CD4-positive, alpha-beta T cell treated with Interleukin-21 for 1 hour (primary cell): ENCODE data around the gene LHPP.

ENCODE experiments used
- DNase-seq: peaks from one replicate; pipeline ENCODE4 v3.0.0-alpha.2; 2020

LHPP gene

DNA sequence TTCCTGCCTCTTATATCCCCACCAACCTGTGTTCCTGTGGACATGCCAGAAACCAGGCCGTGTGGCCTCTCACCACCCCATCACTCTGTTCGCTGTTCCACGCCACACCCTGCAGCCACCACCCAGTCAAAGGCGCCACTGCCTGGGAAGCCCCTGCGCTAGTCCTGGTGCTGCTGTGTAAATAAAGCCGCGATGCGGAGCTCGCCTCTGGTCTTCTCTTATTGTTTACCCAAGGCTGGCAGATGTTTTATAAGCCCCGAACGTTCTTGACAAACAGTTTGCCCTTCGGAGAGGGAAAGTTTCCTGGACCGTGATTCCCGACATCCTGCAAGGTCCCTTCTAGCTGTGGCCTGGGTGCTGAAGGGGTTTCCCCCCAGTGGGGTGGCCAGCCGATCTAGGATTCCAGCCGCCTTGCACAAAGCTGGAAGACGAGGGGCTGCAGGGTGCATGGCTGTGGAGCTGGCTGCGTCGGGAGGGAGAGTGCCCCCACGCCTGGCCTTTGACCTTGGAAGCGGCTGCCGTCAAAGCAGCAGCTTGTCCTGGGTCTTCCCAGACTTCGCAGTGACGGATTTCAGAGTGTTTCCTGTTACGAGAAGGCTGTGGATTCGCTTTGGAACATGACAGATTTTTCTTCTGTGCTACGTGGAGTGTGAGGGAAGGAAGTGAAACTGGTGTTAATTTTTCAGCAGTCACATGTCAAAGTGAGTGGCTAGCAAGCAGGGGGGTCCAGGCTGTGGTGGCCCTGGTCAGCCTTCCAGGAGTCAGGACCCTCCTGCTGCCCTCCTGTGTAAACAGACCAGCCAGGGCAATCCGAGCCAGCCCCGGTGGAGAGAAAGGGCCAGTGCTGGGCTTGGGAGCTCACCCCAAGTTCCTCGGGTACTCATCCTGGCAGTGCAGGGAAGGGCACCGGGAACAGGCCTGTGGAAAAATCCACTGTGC, 61.6 kb downstream of the LHPP start:
- no peak for DNase-seq

DNA sequence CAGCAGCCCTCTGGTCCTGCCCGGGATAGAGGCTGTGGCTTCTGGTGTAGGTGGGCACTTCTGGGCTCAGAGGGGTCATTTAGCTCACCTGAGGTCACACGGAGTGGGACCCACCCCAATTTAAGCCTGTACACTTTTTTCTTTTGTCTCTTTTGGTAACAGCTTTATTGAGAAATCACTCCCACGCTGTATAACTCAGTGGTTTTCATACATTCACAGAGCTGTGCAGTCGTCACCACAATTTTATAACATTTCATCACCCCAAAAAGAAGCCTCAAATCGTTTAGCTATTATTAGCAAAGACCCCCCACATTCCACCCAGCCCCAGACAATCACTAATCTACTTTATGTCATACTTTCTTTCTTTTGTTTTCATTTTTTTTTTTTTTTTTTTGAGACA, 62.3 kb downstream of the LHPP start:
- no peak for DNase-seq

DNA sequence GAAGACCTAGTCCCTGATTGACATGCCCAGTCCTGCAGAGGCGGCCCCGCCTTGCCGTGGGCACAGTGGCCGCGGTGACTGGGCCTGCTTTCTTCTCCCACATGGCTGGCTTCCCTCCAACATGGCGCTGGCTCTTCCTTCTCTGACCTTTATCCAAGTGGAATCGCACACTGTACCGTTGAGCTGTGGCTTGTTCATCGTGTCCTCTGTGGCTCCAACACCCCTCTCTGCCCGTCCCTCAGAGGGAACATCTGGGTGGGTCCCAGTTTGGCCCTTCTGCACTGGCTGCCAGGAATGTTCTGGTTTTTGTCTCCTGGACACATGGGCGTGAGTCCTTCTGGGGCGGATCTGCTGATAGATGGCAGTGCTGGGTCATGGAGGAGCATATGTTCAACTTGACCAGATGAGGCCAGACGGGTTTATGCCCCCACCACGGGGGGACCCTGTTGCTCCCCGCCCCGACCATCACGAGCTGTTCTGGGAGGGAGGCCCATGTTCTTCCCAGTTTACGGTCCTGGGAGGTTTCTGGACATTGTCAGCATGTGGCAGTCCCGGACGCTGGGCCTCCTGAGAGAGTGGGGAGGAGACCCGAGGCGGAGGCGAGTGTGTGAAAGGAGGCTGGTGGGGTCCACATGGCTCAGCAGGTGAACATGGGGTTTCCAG, 63.5 kb downstream of the LHPP start:
- DNase-seq: no peak

DNA sequence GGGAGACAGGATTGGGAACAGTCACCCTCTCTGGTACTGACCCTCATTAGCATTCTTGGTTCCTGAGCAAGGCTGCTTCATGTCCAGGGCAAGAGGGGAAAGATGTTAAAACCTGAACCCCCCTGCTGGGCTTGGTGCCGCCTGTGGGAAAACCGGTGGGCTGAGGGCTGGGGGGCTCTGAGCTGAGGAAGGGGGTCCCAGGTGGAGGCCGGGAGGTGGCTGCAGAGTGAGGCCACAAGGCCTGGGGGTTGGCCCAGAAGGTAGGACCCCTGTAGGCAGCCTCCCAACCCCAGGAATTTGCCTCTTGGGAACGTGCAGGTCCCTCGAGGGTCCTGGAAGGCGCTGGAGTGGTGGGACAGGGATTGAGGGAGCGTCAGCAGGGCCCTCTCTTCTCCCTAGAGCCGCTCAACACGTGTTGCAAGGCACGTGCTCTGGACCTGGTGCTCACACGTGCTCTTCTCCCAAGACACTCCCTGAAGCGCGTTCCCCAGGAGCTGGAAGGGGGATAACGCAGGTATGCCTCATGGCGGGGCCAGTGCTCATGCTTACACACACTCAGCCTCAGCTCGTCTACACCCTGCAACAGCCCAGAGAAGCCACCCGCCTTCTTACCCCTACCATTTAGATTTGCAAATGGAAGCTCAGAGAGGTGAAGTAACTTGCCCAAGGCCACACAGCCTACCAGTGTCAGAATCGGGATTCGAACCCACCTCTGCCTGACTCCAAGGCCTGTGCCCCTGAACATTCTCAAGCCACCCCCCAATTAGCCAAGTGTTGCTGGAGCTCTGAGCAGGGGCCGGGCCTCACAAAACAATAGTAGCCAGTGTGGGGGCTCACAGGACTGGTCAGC, 64.4 kb downstream of the LHPP start:
- DNase-seq: no peak

DNA sequence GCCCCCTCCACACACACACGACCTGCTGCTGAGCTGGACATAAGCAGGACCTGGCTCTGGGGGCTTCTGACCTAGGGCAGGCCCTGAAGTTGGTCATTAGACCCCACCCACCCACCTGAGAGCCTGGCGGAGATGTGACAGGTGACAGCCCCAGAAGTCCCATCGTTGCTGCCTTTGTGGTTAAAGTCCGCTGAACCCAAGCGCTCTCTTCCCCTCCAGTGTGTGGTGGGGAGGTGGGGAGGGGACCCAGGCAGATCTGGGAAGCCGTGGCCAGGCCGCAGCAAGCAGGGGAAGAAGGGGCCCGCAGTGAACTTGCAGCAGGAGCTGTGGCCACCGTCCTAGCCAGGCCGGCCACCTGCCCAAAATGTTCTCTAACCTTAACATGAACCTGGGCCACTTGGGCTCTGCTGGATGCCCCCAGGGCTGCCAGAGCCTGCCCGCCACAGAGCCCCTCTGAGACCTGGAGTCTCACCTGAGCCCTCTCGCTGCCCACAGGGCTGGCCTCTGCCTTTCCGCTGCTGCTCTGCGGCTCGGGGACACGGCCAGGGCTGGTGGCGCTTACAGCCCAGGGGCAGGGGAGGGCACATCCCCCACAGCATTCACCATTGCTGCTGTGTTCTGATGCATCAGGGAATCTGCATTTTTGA, 65.1 kb downstream of the LHPP start:
- DNase-seq: no peak

DNA sequence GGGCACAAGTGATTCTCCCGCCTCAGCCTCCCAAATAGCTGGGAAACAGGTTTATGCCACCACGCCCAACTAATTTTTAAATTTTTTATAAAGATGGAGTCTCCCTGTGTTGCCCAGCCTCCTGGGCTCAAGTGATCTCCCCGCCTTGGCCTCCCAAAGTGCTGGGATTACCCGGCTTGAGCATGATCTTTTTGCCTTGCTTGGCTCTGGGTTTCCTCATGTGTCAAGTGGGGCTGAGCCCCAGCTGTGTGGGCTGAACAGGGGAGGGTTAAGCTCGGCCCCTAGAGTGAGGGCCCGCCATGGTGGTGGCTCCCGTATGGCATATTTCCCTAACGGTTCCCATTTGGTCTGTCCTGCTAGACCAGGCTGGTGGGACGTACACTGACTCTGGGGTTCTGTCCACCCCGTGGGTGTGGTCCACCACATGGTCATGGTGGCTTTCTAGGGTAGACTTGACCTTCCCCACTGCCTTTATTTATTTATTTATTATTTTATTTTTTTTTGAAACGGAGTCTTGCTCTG, 66.3 kb downstream of the LHPP start:
- no peak for DNase-seq

DNA sequence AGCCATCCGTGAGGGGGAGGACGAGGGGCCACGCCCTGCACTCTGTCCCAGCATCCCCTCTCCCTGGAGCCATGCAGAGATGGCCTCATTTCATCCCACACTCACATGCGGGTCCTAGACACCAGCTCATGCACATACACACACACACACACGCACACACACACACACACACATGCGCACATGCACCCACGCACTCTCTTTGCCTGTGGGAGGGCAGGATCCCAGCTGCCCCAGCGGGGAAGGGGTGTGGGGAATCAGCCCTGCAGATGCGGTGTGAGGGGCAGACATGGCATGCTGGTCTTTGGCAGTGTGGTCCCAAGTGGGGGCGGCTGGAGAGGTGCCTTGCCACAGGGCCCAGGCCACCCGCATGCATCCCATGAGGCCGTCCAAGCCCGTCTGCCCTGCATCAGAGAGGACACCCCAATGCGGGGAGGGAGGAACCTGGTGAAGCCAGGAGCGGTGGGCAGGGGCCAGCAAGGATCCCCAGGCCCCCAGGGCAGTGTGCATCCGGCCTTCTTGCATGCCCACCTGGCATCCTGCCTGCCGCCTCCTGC, 68.1 kb downstream of the LHPP start:
- DNase-seq: no peak

DNA sequence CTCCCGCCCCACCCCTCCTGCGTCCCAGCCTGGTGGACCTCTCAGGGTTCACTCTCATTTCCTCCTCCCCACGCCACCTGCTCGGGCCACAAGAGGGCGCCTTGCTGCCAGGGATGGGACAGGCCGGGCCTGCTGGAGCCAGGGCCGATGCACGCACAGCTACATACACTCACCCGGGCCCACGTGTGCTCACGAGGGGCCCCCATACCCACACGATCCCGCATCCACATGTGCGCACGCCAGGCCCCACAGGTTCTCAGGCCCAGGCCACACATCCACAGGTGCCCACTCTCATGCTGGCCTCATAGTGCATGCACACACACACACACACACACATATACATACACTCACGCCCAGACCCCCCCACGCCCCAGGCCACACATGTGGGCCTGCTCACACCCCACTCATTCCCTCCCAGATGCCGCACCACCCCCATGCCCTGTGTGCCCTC, 68.6 kb downstream of the LHPP start:
- peak; percentile 86 for DNase-seq

DNA sequence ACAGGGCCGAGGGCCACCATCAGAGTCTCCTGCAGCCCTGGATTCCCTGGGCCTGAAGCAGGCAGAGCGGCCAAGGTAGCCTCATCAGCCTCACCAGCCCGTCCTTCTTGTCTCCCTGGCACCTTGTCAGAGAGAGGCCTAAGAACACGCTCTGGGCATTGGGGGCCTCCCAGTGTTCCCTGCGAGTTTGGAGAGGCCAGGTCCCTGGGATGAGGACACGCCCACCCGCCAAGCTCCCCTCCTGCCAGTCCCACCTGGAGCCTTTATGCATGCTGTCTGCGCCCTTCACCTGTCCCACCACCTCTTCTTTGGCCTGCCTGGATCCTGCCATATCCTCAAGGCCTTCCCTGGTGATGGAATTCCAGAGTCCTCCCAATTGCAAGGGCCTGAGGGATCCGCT, 69.2 kb downstream of the LHPP start:
- DNase-seq: no peak

DNA sequence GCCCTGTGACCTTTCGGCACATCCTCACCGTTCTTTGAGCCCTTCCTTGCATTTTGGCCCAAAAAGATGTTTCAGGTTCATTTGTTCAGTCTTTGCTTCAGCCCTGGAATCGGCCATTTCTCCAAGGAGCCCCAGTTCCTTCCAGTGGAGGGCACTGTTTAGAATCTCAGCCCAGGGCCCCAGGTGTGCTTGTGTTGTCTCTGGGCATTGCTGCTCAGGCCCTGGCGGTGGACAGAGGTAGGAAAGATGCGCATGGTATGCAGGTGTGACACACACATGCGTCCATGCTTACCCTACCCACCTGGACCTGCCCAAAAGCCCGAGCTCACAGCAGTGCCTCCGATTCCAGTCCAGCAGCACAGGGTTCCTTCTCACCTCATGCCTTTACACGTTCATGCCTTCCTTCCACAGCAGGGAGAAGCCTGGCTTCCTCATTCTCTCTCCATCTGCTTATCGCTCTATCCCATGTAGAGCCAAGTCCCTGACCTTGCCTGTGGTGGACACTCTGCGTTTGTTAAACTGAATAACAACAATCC, 70.6 kb downstream of the LHPP start:
- no peak for DNase-seq

DNA sequence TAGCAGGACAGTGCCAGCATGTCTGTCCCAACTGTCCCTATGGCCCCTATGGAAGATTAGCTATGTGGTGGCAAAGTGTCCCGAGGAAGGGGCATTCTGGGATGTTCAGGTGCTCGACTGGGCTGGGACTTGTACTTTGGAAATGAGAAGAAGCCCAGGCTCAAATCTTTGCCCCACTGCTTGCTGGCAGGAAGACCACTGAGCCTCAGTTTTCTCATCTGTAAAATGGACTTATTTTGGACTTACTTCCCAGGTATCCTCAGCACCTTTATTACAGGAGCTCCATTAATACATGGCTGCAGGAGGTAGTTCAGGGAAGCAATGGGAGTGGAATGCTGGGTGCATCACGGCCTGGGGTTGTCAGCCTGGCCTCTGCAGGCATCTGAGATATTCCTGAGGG, 71.2 kb downstream of the LHPP start:
- DNase-seq: no peak

DNA sequence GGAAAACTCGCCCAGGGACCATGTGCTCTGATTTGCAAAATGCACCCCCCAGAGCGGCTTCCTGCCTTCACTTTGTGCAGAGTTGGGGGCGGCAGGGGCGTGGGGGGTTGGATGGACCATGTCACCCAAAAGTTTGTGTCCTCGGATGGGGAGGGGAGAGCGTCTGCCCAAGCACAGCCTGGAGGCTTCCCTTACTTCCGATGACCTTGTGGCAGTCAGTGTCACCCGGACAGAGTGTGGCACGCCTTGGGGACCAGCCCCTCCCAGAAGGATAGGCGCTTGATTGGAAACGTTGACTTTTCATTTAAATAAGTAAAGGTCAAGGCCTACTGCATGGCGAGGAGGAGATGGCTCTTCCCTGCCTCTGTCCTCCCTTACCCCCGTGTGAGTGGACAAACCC, 71.6 kb downstream of the LHPP start:
- DNase-seq: no peak

DNA sequence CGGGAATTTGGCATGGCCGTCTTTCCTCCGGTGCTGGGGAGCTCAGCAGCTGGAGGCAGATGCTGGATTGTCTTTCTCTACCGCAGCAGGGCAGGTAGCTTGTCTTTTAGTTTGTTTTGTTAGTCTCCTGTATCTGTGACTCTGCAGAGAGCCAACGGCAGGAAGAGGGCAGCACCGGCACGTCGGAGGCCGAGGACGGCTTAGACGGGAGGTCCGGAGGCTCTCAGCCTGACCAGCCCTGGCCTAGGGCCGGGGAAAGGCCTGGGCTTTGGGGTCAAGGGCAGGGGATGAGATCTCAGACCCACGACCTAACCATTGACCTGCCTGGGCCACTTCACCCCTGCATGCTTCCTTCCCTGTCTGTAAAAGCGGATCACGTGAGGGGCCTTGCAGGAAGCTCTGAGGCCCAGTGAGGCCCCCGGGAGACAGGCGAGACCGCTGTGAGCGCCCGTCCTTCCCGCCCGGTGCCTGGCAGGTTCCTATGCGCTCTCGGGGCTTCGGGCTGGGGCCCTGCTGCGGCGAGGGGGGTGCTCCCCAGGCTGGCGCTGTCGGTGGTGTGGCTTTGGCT, 72.7 kb downstream of the LHPP start:
- DNase-seq: no peak

DNA sequence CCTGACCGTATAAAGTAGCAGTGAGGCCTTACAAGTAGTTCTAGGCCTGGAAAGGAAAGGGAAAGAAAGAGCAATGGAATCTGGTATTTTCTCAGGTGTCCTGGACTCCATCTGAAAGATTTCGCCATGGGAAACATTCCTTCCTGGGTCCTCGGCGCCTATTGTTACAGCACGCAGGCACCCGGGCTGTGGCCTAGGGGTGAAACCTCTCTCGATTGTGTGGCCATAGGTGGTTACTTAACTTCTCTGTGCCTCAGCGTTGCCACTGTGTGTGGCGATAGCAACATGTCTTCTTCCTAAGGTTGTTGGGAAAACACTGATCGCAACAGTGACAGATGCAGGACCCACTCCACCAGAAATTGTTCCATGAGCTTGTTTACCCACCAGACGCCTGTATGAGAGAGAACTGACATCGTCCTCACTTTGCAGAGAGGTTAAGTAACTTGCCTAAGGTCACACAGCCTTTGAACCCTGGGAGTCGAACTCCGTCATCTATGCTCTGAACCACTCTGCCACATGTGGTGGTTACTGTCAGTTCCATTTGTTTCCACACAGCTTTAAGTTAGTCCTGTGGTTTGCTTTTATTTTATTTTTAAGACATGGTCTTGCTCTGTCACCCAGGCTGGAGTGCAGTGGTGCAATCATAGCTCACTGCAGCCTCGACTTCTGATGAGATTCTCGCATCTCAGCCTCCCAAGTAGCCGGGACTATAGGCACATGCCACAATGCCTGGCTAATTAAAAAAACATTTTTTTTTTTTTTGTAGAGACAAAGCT, 73.4 kb downstream of the LHPP start:
- no peak for DNase-seq

DNA sequence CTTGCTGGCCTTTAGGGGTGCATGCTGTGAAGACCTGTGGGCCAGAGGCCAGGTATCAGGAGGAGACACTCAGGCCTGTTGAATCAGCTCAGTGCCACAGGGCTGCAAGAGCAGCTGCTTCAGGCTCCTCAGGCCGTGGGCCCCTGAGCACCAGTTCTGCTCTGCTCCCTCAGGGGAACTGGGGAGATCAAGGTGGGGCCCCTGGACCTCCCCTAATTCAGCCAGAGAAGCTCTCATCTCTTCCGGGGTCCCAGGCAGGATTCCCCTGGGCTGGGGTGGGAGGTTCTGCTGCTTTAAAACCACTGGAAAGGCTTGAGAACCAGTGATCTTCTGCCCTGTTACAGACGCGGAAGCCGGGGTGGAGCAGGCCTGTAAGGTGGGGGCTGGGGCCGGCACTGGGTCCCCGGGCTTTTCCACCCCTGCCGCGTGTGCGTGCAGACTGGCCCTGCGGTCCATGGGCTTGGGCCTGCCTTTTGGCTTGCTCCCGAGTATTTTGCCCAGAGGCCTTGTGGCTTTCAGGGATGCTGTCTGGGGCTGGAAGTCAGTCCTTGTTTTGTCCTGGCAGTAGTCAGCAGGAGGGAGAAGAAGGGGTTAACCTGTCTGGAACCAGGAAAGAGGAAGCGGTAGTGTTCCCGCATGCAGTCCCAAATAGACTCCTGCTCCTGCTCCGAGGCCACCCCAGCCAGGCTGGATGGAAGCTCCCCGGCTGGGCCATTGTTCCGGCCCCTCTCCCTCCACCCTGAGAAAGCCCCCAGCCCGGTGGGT, 74.3 kb downstream of the LHPP start:
- no peak for DNase-seq

DNA sequence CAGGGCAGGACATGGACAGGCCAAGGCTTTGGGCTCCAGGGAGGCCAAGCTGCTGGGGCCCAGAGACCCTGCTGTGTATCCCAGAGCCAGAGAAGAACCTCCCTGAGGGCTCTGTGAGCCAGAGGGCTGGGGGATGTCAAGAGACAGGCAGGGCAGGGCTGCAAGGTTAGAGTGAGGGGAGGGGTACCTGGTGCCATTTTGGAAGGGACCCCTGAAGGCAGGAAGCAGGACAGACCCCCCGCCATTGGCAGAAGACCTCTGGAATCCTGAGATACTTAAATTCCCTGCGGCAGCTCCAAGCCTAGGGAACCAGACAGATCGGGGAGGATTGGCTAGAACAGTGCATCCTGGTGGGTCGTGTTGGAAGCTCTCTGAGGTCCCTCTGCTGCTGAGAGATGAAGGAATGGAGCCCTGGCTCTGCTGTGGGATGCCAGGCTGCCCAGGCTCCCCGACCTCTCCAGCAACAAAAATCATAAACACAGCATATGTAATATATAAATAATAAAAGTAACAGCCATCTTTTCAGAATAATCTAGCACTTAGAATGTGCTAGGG, 75.0 kb downstream of the LHPP start:
- DNase-seq: no peak

DNA sequence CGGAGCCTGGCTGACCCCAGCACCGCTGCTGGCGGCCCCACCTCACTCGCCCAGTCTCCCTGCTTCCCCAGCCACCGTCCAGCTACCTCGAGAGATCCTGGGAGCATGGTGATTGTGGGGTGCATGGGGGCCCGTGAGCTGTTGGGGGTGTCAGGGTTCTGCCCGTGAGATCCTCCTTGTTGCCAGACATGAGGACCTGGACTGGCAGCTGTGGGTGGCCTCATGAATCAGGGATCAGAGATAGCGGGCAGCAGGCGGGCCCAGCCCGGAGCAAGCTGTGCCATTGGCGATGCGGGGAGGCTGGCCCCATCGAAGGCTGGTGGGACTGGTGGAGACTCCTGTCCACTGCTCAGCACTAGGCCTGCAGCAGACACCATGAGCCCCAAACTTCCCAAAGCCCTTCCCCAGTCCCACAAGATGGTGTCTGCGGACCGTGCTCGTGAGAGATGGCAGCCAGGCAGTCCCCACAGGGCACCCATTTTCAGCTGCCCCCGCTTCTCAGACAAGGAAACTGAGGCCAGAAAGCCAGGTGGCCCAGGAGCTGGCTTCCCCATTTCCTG, 75.6 kb downstream of the LHPP start:
- DNase-seq: no peak

DNA sequence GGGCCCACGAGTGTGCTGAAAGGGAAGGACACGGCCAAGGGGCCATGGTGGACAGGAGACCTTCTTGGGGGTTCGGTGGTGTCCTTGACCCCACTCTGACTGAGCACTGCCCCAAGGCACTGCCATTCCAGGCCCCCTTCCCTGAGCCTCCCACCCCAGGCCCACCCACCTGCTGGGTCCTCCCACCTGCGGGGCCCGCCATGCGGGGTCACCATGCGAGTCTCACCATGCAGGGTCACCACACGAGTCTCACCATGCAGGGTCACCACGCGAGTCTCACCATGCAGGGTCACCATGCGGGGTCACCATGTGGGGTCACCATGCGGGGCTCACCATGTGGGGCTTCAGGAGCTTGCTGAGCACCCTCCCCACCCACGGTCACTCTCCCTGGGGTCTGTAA, 76.3 kb downstream of the LHPP start:
- no peak for DNase-seq

DNA sequence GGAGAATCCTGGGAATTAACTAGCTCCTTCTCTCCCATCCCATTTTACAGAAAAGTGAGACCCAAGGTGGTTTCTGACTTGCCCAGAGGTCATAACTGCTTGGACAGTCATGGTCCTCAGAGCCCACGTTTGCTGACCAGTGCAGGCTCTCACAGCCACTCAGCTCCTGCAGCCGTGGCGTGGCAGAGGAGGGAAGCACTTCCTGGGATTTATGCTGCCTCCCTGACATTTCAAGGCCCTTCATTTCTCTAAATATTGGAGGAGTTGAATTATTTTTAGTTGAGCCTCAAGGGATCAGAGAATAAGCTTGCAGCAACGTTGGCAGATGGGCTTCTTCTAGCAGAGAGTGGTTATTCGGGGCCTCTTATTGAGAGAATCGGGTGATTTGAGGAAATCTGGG, 77.1 kb downstream of the LHPP start:
- DNase-seq: no peak
